ENCODE results near the gene CXCL8.

Gene CXCL8

DNA sequence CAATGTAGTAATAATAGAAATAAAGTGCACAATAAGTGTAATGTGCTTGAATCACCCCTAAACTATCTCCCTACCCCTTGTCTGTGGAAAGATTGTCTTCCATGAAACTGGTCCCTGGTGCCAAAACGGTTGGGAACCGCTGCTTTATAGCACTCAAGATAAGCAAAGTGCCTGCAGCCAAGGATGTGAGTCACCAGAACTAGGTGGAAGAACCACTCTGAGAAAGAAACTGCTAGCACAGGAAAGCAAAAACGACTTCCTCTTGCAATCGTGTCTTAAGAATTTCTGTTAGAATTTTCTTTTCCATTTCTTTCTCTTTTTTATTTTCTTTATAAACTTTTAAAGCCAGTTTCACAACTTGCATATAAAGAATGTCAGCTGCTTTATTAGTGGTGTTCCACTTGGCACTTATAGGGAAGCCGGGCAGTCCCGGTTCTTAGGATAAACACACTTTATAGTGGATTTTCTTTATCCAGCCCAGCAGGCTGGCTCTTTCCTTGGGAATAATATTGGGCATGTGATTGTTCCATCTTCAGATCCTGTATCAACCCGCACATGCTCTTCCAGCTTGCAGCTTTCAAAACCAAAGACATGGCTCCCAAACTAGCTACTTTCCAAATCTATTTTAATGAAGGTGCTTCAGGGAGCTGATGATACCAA lies 32.3 kb upstream of the CXCL8 start:
- peak; percentile 78 for DNase-seq (ENCODE audit: low spot score)
- Histone ChIP-seq H3K4me3 (no peak overlapping the region), H3K27ac (peak overlapping the region in 1 of 2 donors; percentile 48)
- TF ChIP-seq CTCF (IDR thresholded peaks at IDR 0.05) = no peak

DNA sequence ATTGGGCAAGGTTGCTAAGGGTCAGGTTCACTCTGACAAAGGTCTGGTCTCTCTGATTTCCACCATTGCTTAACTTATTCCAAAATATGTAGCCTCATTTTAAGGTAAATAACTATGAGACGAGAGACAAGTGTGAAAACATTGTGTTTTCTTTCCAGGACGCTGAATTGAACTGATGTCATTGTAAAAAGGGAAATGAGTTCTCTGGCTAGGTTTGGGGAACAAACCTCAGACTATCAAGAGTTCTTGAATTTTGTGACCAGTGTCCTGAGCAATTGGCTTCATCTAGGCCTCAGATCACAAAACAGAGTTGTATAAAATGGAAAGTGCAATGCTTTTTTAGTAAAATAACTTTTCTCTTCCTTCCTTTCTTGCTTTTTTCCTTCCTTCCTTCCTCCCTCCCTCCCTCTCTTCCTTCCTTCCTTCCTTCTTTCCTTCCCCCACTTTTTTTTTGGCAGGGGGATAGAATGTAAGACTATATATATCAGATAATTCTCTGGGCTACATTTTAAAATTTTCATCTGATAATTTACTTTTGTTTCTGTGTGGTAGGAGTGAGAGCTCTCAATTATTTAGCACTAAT lies 30.8 kb upstream of the CXCL8 start:
- Histone ChIP-seq H3K4me3 (no peak overlapping the region), H3K27ac (no peak overlapping the region)
- no peak for DNase-seq (ENCODE audit: low spot score)
- TF ChIP-seq CTCF (IDR thresholded peaks at IDR 0.05) = no peak

DNA sequence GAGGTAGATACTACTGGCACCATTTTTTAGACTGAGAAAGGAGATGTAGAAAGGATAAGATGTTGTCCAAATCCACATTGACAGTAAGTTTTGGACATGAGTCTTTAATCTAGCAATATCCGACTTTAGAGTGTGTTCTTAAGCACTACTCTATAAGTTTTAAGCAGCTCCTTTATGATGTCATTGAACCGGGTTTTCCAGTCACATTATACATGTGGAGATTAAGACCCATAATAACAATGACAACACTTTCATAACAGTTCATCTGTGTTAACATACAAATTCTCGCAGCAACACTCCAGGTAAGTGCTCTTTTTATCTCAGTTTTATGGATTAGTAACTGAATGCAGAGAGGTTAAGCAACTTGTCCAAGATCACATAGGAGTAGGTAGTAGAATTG lies 30.3 kb upstream of the CXCL8 start:
- Histone ChIP-seq H3K27ac (no peak overlapping the region), H3K4me3 (no peak overlapping the region)

DNA sequence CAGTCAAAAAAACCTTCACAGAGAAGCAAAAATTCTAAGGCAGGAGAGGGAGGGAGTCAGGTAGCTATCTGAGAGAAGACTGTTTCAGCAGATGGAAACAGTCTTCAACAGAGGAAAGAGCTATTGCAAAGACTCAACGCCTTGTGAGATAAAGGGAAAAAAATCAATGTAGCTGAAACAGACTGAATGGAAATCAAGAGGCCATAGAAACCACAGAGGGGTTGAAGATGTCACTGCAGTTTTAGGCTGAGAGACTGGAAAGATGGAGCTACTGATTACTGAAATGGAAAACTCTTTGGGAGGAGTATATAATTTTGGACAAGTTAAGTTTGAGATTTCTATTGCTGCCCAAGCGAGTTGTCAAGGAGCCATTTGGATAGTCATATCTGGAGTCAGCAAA lies 28.4 kb upstream of the CXCL8 start:
- H3K27ac ChIP-seq = no peak overlapping the region
- no peak overlapping the region for H3K4me3 ChIP-seq
- TF ChIP-seq CTCF (IDR thresholded peaks at IDR 0.05) = no peak
- DNase-seq (ENCODE audit: low spot score) = no peak

More for the DNA sequence above, 30.3 kb upstream of the CXCL8 start:
- DNase-seq (ENCODE audit: low spot score) = no peak
- no peak for TF ChIP-seq CTCF (IDR thresholded peaks at IDR 0.05)

DNA sequence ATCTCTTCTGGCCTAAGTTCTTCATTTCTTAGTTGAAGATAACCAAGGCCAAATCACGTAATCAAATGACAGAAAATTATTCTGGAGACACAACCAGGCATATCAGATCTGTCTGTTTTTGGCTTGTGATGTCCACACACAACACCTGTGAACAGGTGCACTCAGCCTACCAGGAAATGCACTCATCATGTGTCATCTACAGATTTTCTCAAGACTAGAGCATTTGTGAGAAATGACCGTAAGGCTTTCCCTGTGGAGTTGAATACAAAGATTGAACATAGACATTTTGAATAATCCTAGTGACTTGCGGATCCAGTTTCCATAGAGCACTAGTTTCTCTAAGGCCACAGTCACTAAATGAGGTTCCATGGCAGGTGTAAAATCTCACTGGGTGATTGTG lies 26.7 kb upstream of the CXCL8 start:
- no peak for TF ChIP-seq CTCF (IDR thresholded peaks at IDR 0.05)

GRCh38 chr4:73714647-73715046 lies 25.7 kb upstream of the CXCL8 start:
- no peak for TF ChIP-seq CTCF (IDR thresholded peaks at IDR 0.05)
- Histone ChIP-seq H3K27ac (no peak overlapping the region), H3K4me3 (no peak overlapping the region)
- no peak for DNase-seq (ENCODE audit: low spot score)

More for the DNA sequence above, 26.7 kb upstream of the CXCL8 start:
- Histone ChIP-seq H3K27ac (no peak overlapping the region), H3K4me3 (no peak overlapping the region)
- DNase-seq (ENCODE audit: low spot score) = no peak

DNA sequence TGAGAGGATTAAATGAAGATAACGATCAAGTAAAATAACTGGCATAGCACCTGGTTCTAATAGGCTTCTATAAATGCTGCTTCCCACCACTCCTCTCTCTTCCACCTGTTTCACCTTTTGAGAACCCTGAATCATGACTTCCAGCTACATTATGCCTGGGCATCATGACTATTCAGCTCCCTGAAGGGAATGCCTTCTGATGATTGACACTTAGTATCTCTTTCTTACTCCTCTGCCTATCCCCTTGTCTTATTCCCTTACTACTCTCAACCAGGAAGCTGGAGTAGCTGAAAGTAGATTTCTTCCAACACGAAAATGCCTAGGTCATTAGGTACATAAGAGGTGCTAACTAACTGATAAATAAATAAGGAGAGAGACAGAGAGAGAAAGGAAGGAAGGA lies 24.7 kb upstream of the CXCL8 start:
- H3K4me3 ChIP-seq = no peak overlapping the region
- H3K27ac ChIP-seq = no peak overlapping the region
- no peak for TF ChIP-seq CTCF (IDR thresholded peaks at IDR 0.05)
- no peak for DNase-seq (ENCODE audit: low spot score)
